Ovary (tissue), 9 donors: ENCODE measurements around the gene USP31. TPM values are rescaled to one million over a fixed set of nuclear protein-coding genes. Genes with fewer than 3 reads are reported as not detected.

Experiments
- DNase-seq, 5 donors: peaks; one replicate each; pipeline ENCODE4 v3.0.0-alpha.2; 2019 to 2020
- H3K27ac ChIP-seq, 2 donors: fragments of 200-600 bp; one replicate each; pipeline versions ENCODE4 v1.5.1 to v1.8.0; 2019 to 2022
- H3K27me3 ChIP-seq: fragments of 200-600 bp; one replicate; pipeline ENCODE4 v1.8.0; 2022
- H3K36me3 ChIP-seq: fragments of 200-600 bp; sonication (generic); one replicate; pipeline ENCODE4 v1.5.1; 2019
- H3K4me1 ChIP-seq: one replicate; pipeline ENCODE4 v1.8.1; 2013; ENCODE audit warnings: mild to moderate bottlenecking, moderate library complexity; ENCODE audit not compliant: insufficient read depth
- H3K4me3 ChIP-seq: fragments of 200-600 bp; sonication (generic); one replicate; pipeline ENCODE4 v1.5.1; 2017
- H3K9me3 ChIP-seq, 2 donors: fragments of 200-600 bp in 1 of 2; sonication (generic) in 1 of 2; one replicate each; pipeline versions ENCODE4 v1.5.1 to v1.8.1; 2013 to 2019; ENCODE audit warnings: mild to moderate bottlenecking in 1 of 2, moderate library complexity in 1 of 2
- EP300 ChIP-seq: sonication (generic); formaldehyde crosslinking; IDR thresholded peaks from one replicate; pipeline ENCODE4 v1.6.1; 2017; ENCODE audit warnings: antibody characterized with exemption
- POLR2A ChIP-seq: fragments of 450-650 bp; IDR thresholded peaks from one replicate; pipeline ENCODE4 v1.6.1; 2017; ENCODE audit warnings: antibody characterized with exemption, mild to moderate bottlenecking, moderate library complexity
- WGBS, 3 donors: extraction: QIAGEN DNeasy Blood & Tissue Kit in 1 of 3; methylation state at CpG; one replicate each; pipeline versions ENCODE4 v1.1.5 to v1.1.7; 2013 to 2017; 5-methylcytosine and 5-hydroxymethylcytosine counted together
- intact Hi-C, 4 donors: fragments of 100-400 bp; cut with DNase I; formaldehyde crosslinking; loops; one replicate each; pipeline versions ENCODE4 v1.11.0 to v1.15.1; 2022 to 2023
- polyA plus RNA-seq, 2 donors: library from polyadenylated mRNA; stranded (reverse); fragments of 200-250 nt in 1 of 2; fragments of 350-450 nt in 1 of 2; fragmentation: Illumina TruSeq in 1 of 2; extraction: RNeasy Lipid Tissue Mini Kit (QIAGEN cat#74804) in 1 of 2; gene quantifications; one replicate each; pipeline ENCODE4 v1.2.3, GENCODE V29; 2013 to 2014
- total RNA-seq, 7 donors: library from RNA; depleted of rRNA in 2 of 7; stranded (reverse); fragments of >200 nt in 2 of 7; fragmentation: NEBNext Ultra II Directional in 3 of 7; extraction: Animal tissue kit (Norgen Biotek cat#: 25700) in 3 of 7; gene quantifications; one replicate each; pipeline versions ENCODE4 v1.1.0 to v1.2.4, GENCODE V29; 2016 to 2023
- TF ChIP-seq, protein P1 (sequence below), 3 donors: fragments of 450-650 bp in 2 of 3; fragments of 200-600 bp in 1 of 3; IDR thresholded peaks; one replicate each; pipeline versions ENCODE4 v1.5.1 to v1.8.0; 2016 to 2022; ENCODE audit warnings: antibody characterized with exemption in 3 of 3, mild to moderate bottlenecking in 1 of 3
- donor health status: DM: no; HTN: no; CAD: no; lungs with moderate emphysema.
- donor health status: DM: no; HTN: no; CAD: no.
- donor health status: Bipolar disorder and iron deficiency.
- donor health status: DM: yes; HTN: yes; CAD: no.
- donor health status: DM: no; HTN: no; CAD: no.
- donor health status: DM: yes; HTN: yes; CAD: no.

USP31 gene
- total and polyA plus RNA-seq, 9 donors: 1.5 to 10.6 (median 7.3) TPM

DNA sequence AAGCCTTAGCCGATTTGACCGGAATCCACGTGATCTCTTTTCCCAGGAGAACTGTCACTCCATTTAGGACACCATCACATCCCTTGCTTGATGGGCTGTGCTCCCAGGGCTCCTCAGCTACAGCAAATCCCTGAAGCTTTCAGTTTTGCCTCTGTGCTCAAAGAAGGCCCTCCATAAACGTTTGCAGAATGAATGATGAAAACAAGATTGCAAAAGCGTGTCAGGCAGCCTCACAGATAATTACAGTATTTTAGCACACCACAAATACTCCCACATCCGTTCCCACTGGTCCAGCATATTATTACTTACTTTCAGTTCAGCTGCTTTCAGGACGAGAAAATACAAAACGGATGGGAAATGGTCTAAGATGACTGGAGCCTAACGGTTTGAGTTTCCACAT is 84.6 kb downstream of the USP31 start:
- no peak for DNase-seq
- intact Hi-C loops: no loop called here
- WGBS, 3 donors: 32 to 44% (median 36%) methylated on average over 9 of the region's 9 CpGs
- no peak for TF ChIP-seq EP300
- TF ChIP-seq, protein P1, sequence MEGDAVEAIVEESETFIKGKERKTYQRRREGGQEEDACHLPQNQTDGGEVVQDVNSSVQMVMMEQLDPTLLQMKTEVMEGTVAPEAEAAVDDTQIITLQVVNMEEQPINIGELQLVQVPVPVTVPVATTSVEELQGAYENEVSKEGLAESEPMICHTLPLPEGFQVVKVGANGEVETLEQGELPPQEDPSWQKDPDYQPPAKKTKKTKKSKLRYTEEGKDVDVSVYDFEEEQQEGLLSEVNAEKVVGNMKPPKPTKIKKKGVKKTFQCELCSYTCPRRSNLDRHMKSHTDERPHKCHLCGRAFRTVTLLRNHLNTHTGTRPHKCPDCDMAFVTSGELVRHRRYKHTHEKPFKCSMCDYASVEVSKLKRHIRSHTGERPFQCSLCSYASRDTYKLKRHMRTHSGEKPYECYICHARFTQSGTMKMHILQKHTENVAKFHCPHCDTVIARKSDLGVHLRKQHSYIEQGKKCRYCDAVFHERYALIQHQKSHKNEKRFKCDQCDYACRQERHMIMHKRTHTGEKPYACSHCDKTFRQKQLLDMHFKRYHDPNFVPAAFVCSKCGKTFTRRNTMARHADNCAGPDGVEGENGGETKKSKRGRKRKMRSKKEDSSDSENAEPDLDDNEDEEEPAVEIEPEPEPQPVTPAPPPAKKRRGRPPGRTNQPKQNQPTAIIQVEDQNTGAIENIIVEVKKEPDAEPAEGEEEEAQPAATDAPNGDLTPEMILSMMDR (IDR thresholded peaks at IDR 0.05): no peak
- no peak for TF ChIP-seq POLR2A
- Histone ChIP-seq H3K27ac (no peak overlapping the region), H3K9me3 (no peaks in the 10 kb centered on the region), H3K27me3 (no peaks in the 10 kb centered on the region), H3K36me3 (no peaks in the 10 kb centered on the region), H3K4me1 (peaks cover 4% of the 10 kb centered on the region), H3K4me3 (no peak overlapping the region)

DNA sequence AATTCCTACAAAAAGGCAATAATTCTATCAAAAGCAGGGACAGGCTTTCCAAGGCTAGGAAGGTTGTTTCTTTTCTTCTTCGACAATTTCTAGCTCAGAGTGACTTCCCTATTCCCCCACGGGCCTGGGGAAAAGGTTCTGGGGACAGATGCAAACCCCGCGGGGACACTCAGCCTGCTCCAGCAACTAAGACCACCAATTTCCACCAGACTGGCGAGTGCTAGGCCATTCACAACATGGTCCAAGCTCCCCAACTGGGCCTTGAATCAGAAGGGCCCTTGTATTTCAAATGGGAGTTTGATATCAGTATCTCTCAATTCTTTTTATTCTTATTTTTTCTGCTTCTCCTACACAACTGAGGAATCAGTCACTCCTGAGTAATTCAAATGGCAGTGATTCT is 86.7 kb downstream of the USP31 start:
- DNase-seq: no peak
- 81 to 86% (median 84%) methylated on average over 5 of the region's 5 CpGs for WGBS, 3 donors
- no peaks in the 10 kb centered on the region for H3K27me3 ChIP-seq
- H3K9me3 ChIP-seq: no peaks in the 10 kb centered on the region
- H3K4me3 ChIP-seq: no peak overlapping the region
- no peak overlapping the region for H3K27ac ChIP-seq
- H3K36me3 ChIP-seq: no peaks in the 10 kb centered on the region
- peaks cover 4% of the 10 kb centered on the region for H3K4me1 ChIP-seq
- TF ChIP-seq EP300 (no peak), POLR2A (no peak)
- TF ChIP-seq, protein P1 (IDR thresholded peaks at IDR 0.05): no peak
- intact Hi-C loops: no loop called here

DNA sequence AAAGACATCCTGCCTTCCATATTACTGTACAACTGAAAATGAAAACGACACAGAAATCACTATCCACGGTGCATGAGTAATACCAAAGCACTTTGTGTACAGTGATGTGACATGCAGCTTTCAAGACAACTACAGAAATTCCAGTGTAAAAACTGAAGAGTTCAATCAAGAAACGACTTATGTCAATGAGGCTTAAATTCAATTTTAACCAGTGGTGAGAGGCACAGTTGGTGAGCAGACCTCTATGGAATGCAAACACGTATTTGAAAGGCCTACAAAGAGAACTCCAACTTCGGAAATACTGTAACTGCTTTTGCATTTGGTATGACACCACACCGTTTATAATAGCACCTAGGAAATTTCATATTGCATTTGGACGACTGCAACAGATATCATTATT is 87.6 kb downstream of the USP31 start:
- H3K27me3 ChIP-seq: no peaks in the 10 kb centered on the region
- TF ChIP-seq POLR2A: no peak
- TF ChIP-seq EP300: no peak
- TF ChIP-seq, protein P1 (IDR thresholded peaks at IDR 0.05): no peak
- no peaks in the 10 kb centered on the region for H3K9me3 ChIP-seq
- no peaks in the 10 kb centered on the region for H3K36me3 ChIP-seq
- peaks cover 2% of the 10 kb centered on the region for H3K4me1 ChIP-seq
- no peak overlapping the region for H3K27ac ChIP-seq
- no peak overlapping the region for H3K4me3 ChIP-seq
- 37 to 57% (median 48%) methylated on average over 7 of the region's 7 CpGs for WGBS, 3 donors
- DNase-seq: no peak
- intact Hi-C loops: no loop called here

DNA sequence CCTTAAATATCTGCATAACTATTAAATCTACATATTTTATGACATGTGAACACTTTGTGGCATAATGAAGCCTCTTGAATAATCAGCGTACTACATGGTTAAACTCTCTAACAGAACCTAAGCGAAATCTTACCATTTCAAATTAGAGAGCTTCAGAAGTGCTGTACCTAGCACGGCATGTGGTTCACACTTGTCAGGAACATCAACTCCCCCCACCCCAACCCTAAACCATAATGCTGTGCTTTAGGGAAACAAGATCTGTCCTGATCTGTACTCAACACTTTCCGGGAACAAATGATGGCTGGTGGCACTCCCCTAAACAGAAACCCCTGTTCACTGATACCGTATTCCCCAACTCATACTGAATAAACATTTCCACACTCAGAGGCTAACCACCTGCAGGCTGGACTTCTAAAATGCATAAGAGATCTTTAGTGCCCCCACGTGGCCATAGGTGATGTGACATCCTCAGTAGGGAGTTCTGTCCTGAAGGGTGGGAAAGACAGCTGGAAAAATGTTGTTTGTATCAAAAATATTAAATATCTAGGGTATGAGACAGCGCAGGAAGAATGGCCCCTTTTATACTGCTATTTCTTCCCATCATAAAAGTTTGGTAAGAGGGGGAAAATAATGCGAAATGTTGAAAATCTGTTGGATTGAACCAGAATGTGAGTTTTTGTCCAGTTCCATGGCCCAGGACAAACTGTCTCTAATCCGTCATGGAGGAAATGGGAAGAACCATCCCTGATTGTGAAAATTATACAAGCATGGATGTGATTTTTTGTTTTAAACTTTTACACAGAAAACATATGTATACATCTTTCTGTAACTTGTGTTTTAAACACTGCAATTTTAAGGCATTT is 88.6 kb downstream of the USP31 start:
- no peaks in the 10 kb centered on the region for H3K4me1 ChIP-seq
- peak; percentile 47 to 74 (median 61) for DNase-seq
- no peak for TF ChIP-seq POLR2A
- TF ChIP-seq, protein P1 (IDR thresholded peaks at IDR 0.05): peak in 2 of 3 donors; percentile 58 to 59
- H3K27ac ChIP-seq: no peak overlapping the region
- H3K27me3 ChIP-seq: no peaks in the 10 kb centered on the region
- no peaks in the 10 kb centered on the region for H3K36me3 ChIP-seq
- 20 to 27% (median 25%) methylated on average over 9 of the region's 9 CpGs for WGBS, 3 donors
- H3K9me3 ChIP-seq: no peaks in the 10 kb centered on the region
- no peak overlapping the region for H3K4me3 ChIP-seq
- intact Hi-C loops: no loop called here
